NCI-H748 (cell line): ENCODE results near the gene SFT2D3.

Experiments
- DNase-seq: peaks from one replicate; lab custom pipeline; 2025; ENCODE audit not compliant: unreplicated experiment; lab: John Stamatoyannopoulos, UW

SFT2D3 gene

GRCh38 chr2:127706215-127706990, 5.1 kb downstream of the SFT2D3 start:
- DNase-seq = no peak

GRCh38 chr2:127707890-127708648, 6.8 kb downstream of the SFT2D3 start:
- DNase-seq = no peak

- DNase-seq = no peak
These were observed 8.0 kb downstream of the SFT2D3 start for GRCh38 chr2:127709336-127709735.

- no peak for DNase-seq
These were observed 11.7 kb downstream of the SFT2D3 start for GRCh38 chr2:127712999-127713398.

- no peak for DNase-seq
These were observed 12.3 kb downstream of the SFT2D3 start for GRCh38 chr2:127713562-127713961.

GRCh38 chr2:127715778-127716449, 14.6 kb downstream of the SFT2D3 start:
- no peak for DNase-seq

GRCh38 chr2:127718271-127718670, 17.0 kb downstream of the SFT2D3 start:
- DNase-seq = no peak

GRCh38 chr2:127719301-127720218, 18.3 kb downstream of the SFT2D3 start:
- no peak for DNase-seq

GRCh38 chr2:127721311-127721977, 20.1 kb downstream of the SFT2D3 start:
- no peak for DNase-seq

- no peak for DNase-seq
These were observed 20.7 kb downstream of the SFT2D3 start for GRCh38 chr2:127721978-127722355.

GRCh38 chr2:127722807-127723206, 21.5 kb downstream of the SFT2D3 start:
- DNase-seq = no peak

- no peak for DNase-seq
These were observed 25.0 kb downstream of the SFT2D3 start for GRCh38 chr2:127726158-127726880.

GRCh38 chr2:127733113-127733815, 32.0 kb downstream of the SFT2D3 start:
- no peak for DNase-seq

- DNase-seq = no peak
These were observed 32.7 kb downstream of the SFT2D3 start for GRCh38 chr2:127733816-127734537.

GRCh38 chr2:127735044-127735443, 33.7 kb downstream of the SFT2D3 start:
- no peak for DNase-seq

- DNase-seq = no peak
These were observed 34.5 kb downstream of the SFT2D3 start for GRCh38 chr2:127735537-127736399.

- DNase-seq = no peak
These were observed 36.6 kb downstream of the SFT2D3 start for GRCh38 chr2:127737892-127738291.
